GM18507 (cell line): Measurements from ENCODE around the gene PLXNA4.

Source experiments
- DNase-seq: peaks from one replicate; pipeline ENCODE4 v3.0.0; 2011; ENCODE audit warnings: low read depth; ENCODE audit not compliant: insufficient read length; ENCODE audit errors: extremely low spot score
- FAIRE-seq: peaks from 2 replicates; lab custom pipeline; 2011; peaks lifted over from hg19 to GRCh38; lab: Jason Lieb, UNC

Gene PLXNA4

GRCh38 chr7:132354527-132354926 is 221.7 kb downstream of the PLXNA4 start:
- FAIRE-seq (no peak), DNase-seq (no peak)

DNA sequence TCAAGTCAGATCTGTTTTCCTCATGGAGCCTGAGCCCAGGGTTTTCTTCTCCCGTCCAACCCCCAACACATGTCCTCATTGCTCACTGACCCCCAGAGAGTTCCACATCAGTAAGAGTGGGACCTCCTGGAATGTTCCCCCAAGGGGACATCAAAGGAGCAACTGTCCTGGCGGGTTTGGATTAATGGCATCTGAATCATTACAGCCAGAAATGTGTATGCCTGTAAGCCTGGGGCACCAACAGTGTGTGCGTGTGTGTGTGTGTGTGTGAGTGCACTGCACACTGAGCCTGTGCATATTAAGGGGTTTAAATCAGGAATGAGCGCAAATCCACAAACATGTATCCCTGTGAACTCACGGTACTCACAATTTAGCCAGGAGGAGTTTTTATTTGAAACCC is 222.3 kb downstream of the PLXNA4 start:
- FAIRE-seq, result no peak
- DNase-seq, result no peak

DNA sequence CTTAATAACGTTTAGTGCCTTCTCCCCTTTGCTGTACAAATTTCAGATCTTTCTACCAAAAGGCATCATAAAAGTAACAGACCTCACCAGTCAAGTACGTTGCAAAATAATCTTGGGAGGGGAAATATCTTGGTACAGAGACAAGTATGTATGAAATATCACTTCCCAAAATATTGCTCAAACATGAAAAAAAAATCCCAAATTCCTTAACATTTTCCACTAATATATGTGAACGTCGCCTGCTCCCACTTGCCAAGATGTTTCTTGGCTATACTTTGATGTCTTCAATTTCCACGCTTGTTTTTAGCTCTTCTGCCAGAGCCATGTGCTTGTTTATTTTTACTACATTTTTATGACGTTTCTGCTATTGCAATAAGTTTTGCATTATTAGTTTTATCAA is 223.5 kb downstream of the PLXNA4 start:
- no peak for FAIRE-seq
- DNase-seq, result no peak

- DNase-seq (no peak), FAIRE-seq (no peak)
Observed at GRCh38 chr7:132351954-132352499, 224.2 kb downstream of the PLXNA4 start.

DNA sequence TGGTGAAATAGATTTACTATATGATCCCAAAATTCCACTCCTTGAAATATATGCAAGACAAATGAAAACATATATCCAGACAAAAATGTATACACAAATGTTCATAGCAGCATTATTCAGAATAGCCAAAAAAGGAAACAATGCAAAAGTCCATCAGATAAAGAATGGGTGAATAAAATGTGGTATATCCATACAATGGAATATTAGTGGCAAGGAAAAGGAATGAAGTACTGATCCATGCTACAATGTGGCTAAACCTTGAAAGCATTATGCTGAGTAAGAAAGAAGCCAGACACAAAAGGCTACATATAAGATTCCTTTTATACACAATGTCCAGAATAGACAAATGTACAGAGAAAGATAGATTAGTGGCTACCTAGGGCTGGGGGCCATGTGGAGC is 225.5 kb downstream of the PLXNA4 start:
- no peak for FAIRE-seq
- no peak for DNase-seq

- DNase-seq, result no peak
- FAIRE-seq, result no peak
Observed at GRCh38 chr7:132349075-132349474, 227.2 kb downstream of the PLXNA4 start.

- no peak for FAIRE-seq
- no peak for DNase-seq
Observed at GRCh38 chr7:132348341-132348740, 227.9 kb downstream of the PLXNA4 start.

- DNase-seq, result no peak
- no peak for FAIRE-seq
Observed at GRCh38 chr7:132347858-132348257, 228.4 kb downstream of the PLXNA4 start.

GRCh38 chr7:132347123-132347522 is 229.1 kb downstream of the PLXNA4 start:
- DNase-seq (no peak), FAIRE-seq (no peak)

GRCh38 chr7:132345543-132346129 is 230.6 kb downstream of the PLXNA4 start:
- no peak for DNase-seq
- no peak for FAIRE-seq

DNA sequence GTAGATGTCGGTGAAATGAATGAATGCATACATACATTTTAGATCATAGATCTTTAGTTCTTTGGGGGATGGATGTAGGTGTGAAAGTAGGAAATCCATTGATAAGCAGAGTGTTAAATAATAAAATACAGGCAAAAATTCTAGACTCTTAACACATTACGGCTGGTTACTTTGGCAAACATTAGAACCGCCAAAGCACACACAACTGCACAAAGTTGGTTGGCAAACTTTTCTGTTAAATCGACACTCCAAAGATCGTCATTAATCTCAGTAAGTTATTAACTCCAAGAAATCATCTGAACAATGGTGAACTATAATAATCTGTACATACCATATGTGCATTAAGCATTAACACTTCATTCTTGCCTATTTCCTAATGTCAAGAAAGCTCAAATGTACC is 231.2 kb downstream of the PLXNA4 start:
- DNase-seq (no peak), FAIRE-seq (no peak)

- DNase-seq (no peak), FAIRE-seq (no peak)
Observed at GRCh38 chr7:132343199-132343598, 233.1 kb downstream of the PLXNA4 start.

- DNase-seq (no peak), FAIRE-seq (no peak)
Observed at GRCh38 chr7:132337450-132338080, 238.7 kb downstream of the PLXNA4 start.

GRCh38 chr7:132336797-132337196 is 239.5 kb downstream of the PLXNA4 start:
- no peak for FAIRE-seq

GRCh38 chr7:132333301-132333700 is 243.0 kb downstream of the PLXNA4 start:
- no peak for FAIRE-seq

More at GRCh38 chr7:132336797-132337196, 239.5 kb downstream of the PLXNA4 start:
- no peak for DNase-seq

DNA sequence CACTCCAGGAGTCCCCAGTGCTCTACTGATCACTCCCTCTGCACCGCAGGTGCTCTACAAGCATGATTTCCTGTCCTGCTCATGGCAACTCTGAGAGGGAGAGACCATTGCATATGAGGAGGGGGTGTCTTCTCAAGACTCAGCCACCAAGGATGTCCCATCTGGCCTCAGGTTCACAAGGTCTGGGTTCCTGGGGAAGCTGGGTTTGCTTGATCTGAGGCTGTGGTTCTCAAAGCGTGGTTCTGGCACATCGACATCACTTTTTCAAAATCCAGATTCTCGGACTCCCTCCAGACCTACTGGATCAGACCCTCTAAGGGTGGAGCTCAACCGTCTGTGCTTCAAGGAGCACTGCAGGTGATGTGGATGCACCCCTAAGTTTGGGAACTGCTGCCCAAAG is 247.5 kb downstream of the PLXNA4 start:
- DNase-seq, result no peak
- no peak for FAIRE-seq

More at GRCh38 chr7:132333301-132333700, 243.0 kb downstream of the PLXNA4 start:
- no peak for DNase-seq

DNA sequence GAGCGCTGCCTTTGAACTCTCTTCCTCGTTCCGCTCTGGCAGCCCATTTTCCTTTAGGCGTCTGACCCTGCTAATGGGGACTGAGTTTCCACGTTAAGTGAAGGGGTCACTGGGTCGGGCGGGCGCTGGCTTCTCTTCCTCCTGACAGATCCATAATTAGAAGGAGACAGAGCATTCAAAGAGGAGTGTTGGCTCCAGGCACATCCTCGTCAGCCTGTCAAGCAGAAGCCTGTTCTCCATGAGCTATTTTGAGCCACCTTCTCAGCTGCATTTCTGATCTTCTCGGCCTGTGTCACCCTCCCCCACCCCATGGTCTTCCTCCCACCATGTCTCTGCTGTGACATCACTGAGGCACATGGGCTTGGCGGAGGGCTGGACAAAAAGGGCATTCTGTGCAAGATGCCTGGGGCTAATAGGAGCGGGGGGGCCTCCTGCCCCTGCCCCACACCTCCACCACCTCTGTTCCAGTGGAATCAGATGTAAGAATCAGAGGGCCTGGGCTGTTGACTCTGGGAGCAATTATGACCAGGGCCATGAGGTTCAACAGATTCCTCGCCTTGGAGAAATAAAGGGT is 248.1 kb downstream of the PLXNA4 start:
- FAIRE-seq (no peak), DNase-seq (no peak)

DNA sequence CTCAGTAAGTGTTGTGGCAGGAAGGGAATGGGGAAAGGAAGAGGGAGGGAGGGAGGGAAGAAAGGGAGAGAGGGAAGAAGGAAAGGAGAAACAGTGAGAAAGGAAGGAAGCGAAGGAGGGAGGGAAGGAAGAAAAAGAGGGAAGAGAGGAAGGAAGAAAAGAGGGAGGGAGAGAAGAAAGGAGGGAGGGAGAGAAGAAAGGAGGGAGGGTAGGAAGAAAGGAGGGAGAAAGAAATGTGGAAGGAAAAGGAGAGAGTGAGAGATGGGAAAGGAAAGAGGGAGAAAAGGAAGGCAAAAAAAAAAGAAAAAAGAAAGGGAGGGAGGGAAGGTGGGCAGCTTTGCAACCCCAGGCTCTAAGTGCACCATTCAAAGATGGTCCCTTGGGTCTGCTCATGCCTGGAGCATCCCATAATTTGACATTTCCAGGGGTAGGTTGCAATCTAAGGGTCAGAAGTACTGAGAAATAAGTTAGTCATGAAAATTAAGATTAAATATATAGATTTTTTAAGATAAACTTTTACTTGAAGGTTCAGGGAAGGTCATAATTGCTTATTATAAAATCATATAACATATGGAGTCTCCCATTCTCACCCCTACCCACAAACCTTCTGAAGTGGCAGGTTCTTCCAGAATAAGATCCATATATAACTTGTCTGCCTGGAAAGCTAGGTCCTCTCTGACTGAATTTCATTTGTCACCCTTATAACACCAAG is 249.2 kb downstream of the PLXNA4 start:
- FAIRE-seq (no peak), DNase-seq (no peak)

DNA sequence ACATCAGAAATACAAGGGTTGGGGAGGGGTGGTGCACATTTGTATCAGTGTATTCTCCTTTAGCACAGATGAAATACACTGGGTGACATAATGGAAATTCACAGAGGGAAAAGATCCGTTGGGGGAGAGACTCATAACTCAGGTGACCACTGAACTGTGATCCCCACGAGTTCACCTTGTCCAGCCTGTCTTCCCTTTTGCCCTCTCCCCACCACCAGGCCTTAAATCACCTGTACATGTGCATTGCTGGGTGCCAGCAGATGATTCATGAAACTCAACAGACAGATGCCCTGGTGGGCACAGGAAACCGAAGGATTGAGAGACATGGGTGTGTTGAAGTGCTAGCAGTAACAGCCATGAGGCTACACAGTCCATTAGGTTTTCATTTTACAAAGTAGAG is 253.3 kb downstream of the PLXNA4 start:
- no peak for FAIRE-seq

DNA sequence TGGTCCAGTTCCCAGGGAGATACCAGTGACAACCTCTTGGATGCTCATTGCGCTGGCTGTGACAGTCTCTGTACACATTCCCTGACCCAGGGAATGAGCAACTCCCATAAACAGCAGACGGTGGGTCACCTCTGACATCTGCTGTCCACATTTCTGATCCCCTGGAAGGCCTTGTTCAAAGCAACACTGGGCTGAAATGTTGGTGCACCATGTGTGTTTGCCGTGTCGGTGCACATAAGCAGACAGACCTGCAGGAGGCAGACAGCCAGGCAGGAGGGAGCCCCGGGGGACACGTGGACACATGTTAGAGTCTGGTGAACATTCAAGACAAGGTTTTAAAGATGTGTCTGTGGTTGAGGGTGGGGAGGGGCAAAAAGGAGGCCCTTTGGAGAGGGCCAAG is 254.9 kb downstream of the PLXNA4 start:
- FAIRE-seq, result no peak
- DNase-seq, result no peak

More for the DNA sequence above, 253.3 kb downstream of the PLXNA4 start:
- DNase-seq, result no peak
